Vagina (tissue), 2 donors: ENCODE measurements around the gene FSTL4. TPM values are rescaled to one million over a fixed set of nuclear protein-coding genes. Genes with fewer than 3 reads are reported as not detected.

ENCODE experiments used
- DNase-seq, 2 donors: peaks; one replicate each; pipeline ENCODE4 v3.0.0-alpha.2; 2017; ENCODE audit errors: extremely low spot score in 2 of 2
- H3K27ac ChIP-seq: fragments of 200-600 bp; sonication (generic); one replicate; pipeline ENCODE4 v1.5.1; 2019
- H3K27me3 ChIP-seq: fragments of 200-600 bp; sonication (generic); one replicate; pipeline ENCODE4 v1.5.1; 2019
- H3K36me3 ChIP-seq, 2 donors: fragments of 200-600 bp; sonication (generic); one replicate each; pipeline ENCODE4 v1.5.1; 2017 to 2019
- H3K4me1 ChIP-seq: fragments of 200-600 bp; sonication (generic); one replicate; pipeline ENCODE4 v1.5.1; 2019
- H3K4me3 ChIP-seq, 2 donors: fragments of 200-600 bp; sonication (generic); 1 replicate in 1 of 2; 2 replicates in 1 of 2; pipeline ENCODE4 v1.5.1; 2016 to 2019
- H3K9me3 ChIP-seq: fragments of 200-600 bp; sonication (generic); one replicate; pipeline ENCODE4 v1.5.1; 2019
- CTCF ChIP-seq, 3 experiments: fragments of 450-650 bp in 2 of 3; fragments of 200-600 bp in 1 of 3; sonication (generic) in 1 of 3; IDR thresholded peaks; one replicate each; pipeline ENCODE4 v1.5.1; 2017 to 2019; ENCODE audit warnings: antibody characterized with exemption in 3 of 3, mild to moderate bottlenecking in 2 of 3, moderate library complexity in 2 of 3
- POLR2A ChIP-seq, 2 donors: fragments of 450-650 bp; IDR thresholded peaks; one replicate each; pipeline ENCODE4 v1.6.1; 2017; ENCODE audit warnings: antibody characterized with exemption in 2 of 2, mild to moderate bottlenecking in 2 of 2, moderate library complexity in 2 of 2
- POLR2AphosphoS5 ChIP-seq, 2 donors: sonication (generic); formaldehyde crosslinking; IDR thresholded peaks; one replicate each; pipeline ENCODE4 v1.9.0; 2017; ENCODE audit warnings: antibody characterized with exemption in 2 of 2, mild to moderate bottlenecking in 2 of 2, low read depth in 1 of 2; ENCODE audit not compliant: insufficient read depth in 1 of 2
- intact Hi-C: fragments of 100-400 bp; cut with DNase I; formaldehyde crosslinking; loops from one replicate; pipeline ENCODE4 v1.15.1; 2023
- total RNA-seq: library from RNA; depleted of rRNA; stranded (reverse); fragments of >200 nt; gene quantifications from one replicate; pipeline ENCODE4 v1.2.3, GENCODE V29; 2016

FSTL4 gene
- total RNA-seq, 1 donor from 2014 or later = 3.7 TPM

GRCh38 chr5:133405275-133406034 lies 206.9 kb downstream of the FSTL4 start:
- Histone ChIP-seq H3K27ac (no peak overlapping the region), H3K9me3 (no peaks in the 10 kb centered on the region), H3K27me3 (no peaks in the 10 kb centered on the region), H3K4me1 (no peaks in the 10 kb centered on the region), H3K36me3 (no peaks in the 10 kb centered on the region), H3K4me3 (no peak overlapping the region)
- intact Hi-C loops = no loop called here
- no peak for TF ChIP-seq POLR2A (IDR thresholded peaks at IDR 0.05)
- no peak for TF ChIP-seq POLR2AphosphoS5 (IDR thresholded peaks at IDR 0.05; ENCODE audit: insufficient read depth in 1 of 2, low read depth in 1 of 2)
- TF ChIP-seq CTCF (IDR thresholded peaks at IDR 0.05) = no peak
- DNase-seq = peak; percentile 64 to 84

- peak; percentile 34 to 58 for DNase-seq
- no peaks in the 10 kb centered on the region for H3K9me3 ChIP-seq
- H3K4me3 ChIP-seq = no peak overlapping the region
- TF ChIP-seq POLR2A (IDR thresholded peaks at IDR 0.05) = no peak
- no peak for TF ChIP-seq CTCF (IDR thresholded peaks at IDR 0.05)
- TF ChIP-seq POLR2AphosphoS5 (IDR thresholded peaks at IDR 0.05; ENCODE audit: insufficient read depth in 1 of 2, low read depth in 1 of 2) = no peak
- intact Hi-C loops = no loop called here
- no peaks in the 10 kb centered on the region for H3K36me3 ChIP-seq
- no peak overlapping the region for H3K27ac ChIP-seq
- H3K4me1 ChIP-seq = no peaks in the 10 kb centered on the region
- no peaks in the 10 kb centered on the region for H3K27me3 ChIP-seq
These were observed 207.6 kb downstream of the FSTL4 start for GRCh38 chr5:133404724-133405123.

- TF ChIP-seq POLR2A (IDR thresholded peaks at IDR 0.05) = no peak
- no peak for TF ChIP-seq CTCF (IDR thresholded peaks at IDR 0.05)
- TF ChIP-seq POLR2AphosphoS5 (IDR thresholded peaks at IDR 0.05; ENCODE audit: insufficient read depth in 1 of 2, low read depth in 1 of 2) = no peak
- peak in 1 of 2 donors; percentile 70 for DNase-seq
- H3K9me3 ChIP-seq = no peaks in the 10 kb centered on the region
- intact Hi-C loops = no loop called here
- no peaks in the 10 kb centered on the region for H3K4me1 ChIP-seq
- no peaks in the 10 kb centered on the region for H3K27me3 ChIP-seq
- no peak overlapping the region for H3K27ac ChIP-seq
- H3K36me3 ChIP-seq = no peaks in the 10 kb centered on the region
- H3K4me3 ChIP-seq = no peak overlapping the region
These were observed 208.5 kb downstream of the FSTL4 start for GRCh38 chr5:133403741-133404364.

GRCh38 chr5:133402775-133403174 lies 209.6 kb downstream of the FSTL4 start:
- H3K27me3 ChIP-seq = no peaks in the 10 kb centered on the region
- H3K9me3 ChIP-seq = no peaks in the 10 kb centered on the region
- intact Hi-C loops = no loop called here
- peak in 1 of 2 donors; percentile 61 for DNase-seq
- H3K36me3 ChIP-seq = no peaks in the 10 kb centered on the region
- H3K27ac ChIP-seq = no peak overlapping the region
- TF ChIP-seq CTCF (IDR thresholded peaks at IDR 0.05) (no peak), POLR2AphosphoS5 (IDR thresholded peaks at IDR 0.05; ENCODE audit: insufficient read depth in 1 of 2, low read depth in 1 of 2) (no peak), POLR2A (IDR thresholded peaks at IDR 0.05) (no peak)
- H3K4me1 ChIP-seq = no peaks in the 10 kb centered on the region
- no peak overlapping the region for H3K4me3 ChIP-seq
